ENCODE measurements around the gene SYT15.
A peak's percentile ranks its signal among the peaks of the same experiment; 100 is the strongest.

Gene SYT15

DNA sequence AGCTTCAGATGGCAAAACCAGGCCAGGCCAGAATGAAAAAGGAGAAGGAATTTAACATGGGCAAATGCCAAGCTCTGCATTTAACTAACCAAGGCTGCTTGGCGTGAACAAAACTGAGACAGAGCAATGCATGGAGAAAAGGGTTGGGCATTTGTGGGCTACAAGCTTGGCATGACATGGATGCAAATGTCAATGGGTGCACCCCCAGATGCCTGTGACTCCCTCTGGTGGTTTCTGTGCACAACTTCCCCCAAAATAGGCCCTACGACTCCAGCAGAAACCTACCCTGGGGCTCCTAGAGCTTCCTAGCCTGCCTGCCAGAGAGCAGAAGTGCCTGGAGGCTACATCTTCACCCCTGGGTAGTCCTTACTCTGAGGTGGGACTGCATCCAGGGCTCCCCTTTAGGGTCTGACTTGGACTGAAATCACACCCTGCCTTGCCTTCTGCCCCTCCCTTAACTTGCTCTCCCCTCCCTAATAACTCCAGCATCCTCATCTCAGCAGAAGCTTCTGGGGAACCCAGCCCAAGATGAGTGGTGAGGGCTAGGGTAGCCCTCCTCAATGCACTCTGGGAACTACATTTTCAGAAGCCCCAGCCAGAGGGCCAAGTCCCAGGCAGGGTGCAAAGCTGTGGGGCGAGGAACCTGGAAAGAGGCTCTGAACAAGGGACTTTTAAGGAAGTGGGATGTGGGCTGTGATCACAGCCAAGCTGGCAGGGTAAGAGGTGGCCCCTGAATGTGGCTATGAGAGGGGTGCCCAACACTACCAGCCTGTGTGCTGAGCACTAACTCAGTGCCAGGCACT, 33.7 kb upstream of the SYT15 start:
- peak in 2 of 5 experiments; percentile 0 to 47 for DNase-seq

DNA sequence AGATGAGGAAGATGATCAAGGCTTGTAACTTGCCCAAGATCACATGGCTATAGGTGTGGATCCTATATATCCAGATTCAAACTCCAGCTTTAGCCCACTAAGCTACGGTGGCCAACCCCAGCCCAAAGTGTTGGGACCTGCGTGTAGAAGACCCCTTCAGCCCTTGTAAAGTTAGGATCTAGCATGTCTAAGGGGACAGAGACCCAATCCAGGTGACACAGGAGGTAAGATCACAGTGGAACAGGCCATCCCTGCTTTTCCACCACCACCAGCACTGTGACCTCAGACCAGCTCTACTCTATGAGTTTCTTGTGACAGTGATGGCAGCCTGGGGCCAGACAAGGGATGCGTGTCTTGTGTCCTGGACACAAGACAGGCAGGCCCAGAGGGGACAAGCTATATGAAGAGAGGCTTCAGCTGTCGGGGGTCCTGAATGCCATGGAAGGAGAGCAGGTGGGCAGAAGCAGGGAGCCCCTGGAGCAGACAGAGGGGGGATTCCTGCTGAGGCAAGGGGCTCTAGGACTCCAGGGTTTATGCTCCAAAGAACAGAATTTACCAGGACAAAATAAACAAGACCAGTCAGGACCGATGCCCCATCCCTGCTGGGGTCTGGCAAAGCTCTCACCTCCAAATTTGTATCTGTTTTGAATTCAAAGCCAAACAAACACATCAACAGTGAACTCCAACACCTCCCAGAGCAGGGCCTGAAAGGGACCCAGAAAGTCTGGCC, 32.9 kb upstream of the SYT15 start:
- DNase-seq: no peak

DNA sequence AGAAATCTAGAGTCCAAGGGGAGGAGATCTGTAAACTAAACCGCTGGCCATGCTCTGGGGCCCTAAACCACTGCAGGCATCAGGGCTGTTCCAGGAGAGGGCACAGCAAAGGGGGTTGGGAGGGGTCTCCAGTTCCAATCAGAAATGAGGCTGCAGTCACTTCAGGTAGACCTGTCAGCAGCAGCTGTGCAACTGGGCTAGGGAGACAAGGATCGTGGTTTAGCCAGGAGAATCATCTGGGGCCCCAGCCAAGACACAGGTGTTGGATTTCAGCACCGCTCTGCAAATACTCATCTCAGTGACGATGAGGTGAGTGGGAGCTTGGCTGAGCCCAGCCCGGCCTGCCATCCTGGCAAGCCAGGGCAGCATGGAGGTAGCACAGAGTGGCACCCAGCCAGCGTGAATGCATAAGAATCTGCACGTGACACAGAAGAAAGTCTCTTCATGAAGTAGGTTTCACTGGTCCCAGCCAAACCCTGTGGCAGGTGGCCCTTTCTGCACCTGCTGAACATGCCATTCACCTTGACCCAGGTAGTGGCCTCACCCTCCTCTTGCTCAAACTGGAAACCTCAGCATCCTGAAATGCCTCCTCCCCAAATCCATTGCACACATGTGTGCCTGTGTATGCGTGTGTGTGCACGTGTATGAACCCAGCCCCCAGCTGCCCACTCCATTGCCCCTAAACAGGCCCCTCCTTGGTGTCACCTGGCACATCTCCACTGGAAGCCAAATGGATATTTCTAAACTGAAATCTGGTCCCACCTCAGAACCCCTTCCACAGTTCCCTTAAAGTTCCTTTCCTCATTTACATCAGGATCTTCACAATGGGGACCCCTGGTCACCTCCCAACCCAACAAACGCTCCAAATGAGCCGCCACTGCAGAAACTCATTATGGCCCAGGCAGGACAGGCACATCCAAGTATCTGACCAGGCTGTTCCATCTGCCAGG, 32.1 kb upstream of the SYT15 start:
- peak in 1 of 5 experiments; percentile 0 for DNase-seq

DNA sequence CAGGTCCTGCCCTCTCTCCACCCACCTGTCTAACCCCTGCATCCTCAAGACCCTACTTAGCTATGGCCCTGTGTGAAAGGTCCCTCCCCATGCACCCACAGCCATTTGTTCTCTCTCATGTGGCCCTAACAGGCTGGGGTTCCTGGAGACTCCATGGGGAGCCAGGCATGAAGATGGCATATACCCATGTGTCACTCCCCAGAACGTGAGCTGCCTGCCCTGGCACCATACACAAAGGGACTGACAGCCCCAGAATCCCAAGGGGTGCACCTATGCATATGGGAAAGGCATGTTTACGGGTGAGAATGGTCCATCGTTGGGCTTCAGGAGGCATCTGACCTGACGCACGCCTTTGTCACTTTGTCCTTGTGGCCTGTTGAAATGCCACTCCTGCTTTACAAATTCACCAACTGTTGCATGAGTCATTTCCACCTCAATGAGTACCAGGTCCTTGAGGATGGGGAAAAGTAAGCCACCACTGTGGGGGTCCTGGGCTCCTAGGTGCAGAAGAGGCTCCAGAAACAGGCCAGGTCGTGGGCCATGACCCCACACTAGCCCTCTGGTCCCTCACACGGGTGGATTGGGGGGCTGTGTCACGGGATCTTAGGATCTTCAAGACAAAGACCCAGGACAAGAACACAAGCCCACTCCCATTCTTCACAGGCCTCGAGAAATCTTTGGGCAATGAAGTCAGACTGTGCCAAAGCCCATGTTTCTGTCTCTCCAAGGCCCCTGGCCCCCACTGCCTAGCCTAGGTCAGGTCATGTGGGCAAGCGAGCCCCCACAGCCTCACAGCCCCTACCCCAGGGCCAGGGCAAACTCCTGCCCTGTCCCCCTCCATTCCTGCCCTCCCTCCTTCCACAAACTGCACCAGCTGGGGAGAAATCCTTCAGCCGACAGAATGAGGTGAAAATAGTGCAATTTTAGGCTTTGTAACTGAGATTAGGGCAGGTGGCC, 31.1 kb upstream of the SYT15 start:
- DNase-seq: no peak

DNA sequence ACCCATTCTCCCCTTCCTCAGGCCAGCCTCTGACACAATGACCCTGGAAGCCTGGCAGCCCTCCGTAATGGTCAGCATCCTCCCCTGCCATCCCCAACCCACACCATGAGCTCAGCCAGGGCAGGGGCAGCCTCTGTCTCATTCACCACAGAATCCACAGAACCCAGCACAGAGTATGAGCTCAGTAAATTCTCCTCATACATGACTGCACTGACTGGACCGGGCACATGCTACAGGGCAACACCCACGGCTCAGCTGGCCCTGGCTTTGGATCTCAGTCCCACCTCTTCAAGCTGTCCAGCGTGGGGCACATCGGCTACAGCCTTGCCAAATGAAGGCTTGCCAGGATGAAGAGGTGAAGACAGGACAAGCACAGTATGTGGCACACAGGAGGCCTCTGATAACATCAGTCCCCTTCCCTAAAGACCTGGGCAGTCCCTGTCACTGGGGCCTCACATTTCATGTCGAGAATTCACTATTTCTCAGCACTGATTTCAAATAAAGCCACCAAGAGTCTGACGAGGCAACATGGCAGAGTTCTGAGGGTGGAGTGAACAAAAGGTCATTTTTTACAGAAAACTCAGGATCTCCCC, 30.3 kb upstream of the SYT15 start:
- DNase-seq: no peak

DNA sequence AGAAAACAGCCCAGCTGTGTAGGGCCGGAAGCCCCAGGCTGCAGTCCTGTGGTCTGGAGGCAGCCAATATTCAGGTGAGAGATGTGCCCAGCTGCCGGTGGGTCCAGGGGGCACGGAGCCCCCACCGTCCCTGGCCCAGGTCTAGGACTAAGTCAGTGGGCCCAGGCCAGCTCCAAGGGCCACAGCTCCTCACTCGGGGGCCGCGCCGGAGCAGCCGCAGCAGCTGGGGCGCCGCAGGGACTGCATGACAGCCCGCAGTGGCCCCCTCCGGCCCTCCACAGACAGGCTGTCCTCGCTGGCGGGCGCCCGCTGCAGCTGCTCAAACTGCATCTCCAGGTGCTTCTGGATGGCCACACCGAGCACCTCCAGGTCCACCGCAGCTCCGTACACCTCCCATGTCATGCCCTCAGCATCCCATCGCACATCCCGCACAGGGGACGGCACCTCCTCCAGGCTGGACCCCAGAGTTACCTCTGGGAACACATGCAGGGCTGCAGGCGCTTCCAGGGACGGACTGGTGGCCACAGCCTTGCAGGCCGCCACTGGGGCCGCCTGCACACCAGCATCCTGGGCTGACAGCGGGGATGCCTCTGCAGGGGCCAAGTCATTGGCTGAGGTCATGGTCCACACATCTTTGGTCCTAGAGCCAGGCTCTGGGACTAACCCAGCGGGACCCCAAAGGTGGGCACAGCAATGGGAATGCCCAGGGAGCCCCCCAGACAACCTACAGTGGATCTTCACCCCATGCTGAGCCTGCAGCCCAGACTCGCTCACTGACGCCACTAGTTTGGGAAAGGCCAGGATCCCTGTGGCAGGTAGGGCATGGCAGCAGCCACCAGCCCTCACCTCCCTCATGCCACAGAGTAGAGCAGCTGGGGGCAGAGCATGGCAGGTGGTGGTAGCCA, 29.5 kb upstream of the SYT15 start:
- DNase-seq: no peak

DNA sequence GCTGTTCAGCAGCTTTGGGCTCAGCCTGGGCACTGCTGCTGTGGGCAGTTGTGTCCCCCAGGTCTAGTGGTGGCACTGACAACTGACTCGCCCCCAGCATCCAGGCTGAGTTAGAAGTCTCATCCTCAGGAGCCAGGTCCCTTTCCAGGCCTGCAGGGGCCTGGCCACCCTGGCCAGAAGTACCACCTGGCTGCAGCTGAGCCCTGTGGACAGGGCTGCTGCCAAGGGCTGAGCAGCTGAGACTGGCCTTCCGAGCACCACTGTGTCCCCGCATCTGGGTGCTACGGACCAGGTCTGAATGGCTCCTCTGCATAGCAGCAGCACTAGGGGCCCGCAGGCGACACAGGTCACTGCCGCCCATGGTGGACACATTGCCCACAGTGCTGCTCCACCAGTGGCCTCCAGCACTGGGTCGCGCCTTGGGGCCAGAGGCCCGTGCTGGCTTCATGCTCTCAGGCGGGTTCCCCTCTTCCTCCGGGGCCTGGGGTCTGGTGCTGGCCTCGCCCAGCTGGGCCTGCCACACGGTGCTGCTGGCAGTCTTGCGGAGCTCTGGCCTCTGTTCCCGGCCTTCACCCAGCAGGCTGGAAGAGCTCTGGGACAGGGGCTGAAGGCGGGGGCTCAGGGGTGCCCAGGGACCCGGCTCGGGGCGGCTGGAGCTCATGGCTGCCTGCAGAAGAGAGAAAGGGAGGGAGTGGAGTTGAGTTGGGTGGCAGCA, 28.7 kb upstream of the SYT15 start:
- DNase-seq: no peak

DNA sequence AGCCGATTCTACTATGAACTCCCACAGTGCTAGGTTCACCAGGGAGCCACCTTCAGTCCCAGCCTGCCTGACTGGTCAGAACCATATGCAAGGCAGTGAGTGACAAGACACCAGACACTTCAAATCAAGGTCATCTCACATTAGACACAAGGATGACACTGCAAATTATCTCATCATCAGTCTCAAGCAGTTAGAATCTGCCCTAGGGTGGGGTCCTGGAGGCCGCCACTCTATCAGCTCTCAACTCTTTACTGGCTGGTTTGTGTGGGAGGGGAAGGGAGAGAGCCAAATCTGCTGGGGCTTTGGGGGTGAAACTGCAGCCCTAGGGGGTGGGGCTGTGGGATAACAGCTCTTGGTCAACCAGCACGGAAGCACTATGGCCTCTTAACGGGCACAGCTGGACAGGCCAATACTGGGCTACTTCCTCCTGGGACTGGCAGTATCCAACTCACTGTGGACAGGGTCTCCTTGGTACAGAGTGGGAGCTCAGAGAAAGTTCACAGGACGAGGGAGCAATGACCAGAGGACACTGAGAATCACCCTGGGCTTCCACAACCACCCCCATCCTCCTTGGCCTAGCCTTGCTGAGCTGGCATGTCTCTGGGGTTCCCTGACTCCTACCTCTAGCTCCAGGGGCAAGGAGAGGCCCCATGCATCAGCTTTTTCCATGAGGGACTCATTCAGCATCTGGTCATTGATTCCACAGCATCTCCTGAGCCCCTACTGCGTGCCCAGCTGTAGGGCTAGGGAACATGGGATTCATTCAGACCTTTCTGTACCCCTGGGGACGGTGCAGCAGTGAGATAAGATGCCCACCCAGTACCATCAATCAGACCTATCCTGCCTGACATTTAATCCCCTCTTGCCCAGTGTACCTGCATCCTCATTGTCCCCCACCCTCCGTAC, 27.9 kb upstream of the SYT15 start:
- DNase-seq: no peak

DNA sequence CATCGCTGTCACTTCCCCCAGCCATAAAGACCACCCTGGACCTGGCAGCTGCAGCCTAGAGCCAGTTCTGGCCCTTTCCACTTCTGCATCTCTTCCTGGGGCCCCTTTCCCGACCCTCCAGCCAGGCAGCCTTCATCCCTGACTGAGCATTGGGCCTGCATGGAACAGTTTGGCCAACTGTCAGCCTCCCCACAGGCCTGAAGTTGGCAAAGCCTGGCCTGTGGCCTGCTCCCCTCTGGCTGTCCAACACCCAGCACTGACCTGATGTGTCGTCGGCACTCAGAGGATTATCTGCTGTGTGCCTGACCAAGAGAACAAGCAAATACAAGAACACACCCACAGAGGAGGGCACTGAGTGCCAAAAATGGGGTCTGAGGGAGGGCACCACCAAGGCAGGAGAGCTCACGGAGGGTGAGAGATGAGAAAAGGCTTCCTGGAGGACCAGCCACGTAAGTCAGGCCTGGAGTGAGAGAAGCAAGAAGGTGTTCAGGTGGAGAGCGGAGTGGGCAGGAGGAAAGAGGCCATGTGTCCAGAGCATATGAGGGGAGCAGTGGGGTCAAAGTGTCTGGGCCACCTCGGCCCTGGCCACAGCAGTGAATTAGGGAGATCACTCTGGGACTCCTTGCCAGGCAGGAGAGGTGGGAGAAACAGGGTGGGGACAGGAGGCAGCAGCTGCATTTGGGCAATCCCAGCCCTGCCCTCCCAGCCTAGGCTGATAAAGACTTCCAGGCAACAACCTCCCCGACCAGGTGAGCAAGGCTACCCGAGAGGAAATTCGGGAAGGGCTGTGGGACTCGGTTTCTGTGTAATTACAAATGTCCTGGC, 27.0 kb upstream of the SYT15 start:
- no peak for DNase-seq

DNA sequence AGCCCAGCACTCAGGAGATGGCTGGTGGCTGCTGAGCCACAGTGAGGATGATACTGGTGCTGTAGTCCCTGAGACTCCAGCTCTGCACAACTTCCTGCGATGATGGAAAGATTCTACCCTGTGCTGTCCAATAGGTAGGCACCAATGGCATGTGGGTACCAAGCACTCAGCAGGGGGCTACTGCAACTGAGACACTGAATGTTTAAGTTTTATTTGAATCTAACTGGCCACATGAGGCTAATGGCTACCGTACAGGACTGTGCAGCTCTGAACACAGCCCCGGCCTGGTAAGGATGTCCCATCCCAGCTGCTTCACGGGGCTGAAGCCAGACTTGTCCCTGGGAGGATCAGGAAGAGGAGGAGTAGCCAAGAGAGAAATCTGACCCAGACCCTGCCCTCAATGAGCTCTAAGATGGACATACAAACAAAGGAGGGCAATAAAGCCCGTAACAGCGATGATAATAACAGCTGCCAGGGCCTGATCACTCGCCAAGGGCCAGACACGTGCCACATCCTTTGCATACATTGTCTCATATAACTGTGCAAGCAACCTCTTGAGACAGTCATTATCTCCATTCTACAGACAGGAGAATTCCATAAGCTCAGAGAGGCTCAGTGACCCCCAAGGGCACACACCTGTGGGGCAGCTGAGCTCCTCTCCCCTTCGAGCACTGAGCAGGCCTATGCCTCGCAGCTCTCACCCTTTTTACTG, 26.2 kb upstream of the SYT15 start:
- DNase-seq: no peak

DNA sequence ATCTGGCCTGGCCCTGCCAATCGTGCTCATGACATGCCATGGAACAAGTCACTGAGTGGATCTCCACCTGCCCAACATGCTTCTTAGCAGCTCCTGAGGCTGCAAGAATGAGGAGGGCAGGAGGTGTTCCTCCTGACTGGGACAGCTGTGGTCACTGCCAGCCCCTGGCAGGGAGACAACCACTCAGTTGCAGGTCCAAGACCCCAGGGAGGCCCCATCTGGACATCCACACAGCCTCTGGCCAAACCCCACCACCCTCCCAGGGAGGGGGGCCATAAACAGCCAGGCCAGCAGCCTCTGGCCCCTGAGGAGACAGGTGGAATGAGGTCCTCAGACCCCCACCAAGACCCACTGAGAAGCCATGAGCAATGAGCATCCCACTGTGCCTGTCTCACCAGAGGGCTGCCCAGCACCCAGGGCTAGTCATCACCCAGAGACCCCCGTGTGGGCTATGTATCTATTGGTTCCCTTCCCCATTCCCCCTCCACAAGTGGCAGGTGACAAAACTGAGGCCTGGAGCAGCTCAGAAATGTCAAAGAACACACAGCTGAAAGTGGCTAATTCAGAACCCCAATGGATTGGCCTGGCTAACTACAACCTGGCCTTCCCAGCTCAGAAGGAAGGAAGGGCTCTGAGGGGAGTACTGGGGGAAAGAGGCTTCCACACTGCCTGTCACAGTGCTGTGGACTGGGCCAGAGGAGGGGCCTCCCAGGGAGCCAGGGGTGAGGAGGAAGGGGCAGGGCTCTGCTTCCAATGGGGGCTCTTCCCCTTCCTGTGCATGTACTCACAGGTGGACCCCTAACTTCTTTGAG, 25.5 kb upstream of the SYT15 start:
- no peak for DNase-seq

DNA sequence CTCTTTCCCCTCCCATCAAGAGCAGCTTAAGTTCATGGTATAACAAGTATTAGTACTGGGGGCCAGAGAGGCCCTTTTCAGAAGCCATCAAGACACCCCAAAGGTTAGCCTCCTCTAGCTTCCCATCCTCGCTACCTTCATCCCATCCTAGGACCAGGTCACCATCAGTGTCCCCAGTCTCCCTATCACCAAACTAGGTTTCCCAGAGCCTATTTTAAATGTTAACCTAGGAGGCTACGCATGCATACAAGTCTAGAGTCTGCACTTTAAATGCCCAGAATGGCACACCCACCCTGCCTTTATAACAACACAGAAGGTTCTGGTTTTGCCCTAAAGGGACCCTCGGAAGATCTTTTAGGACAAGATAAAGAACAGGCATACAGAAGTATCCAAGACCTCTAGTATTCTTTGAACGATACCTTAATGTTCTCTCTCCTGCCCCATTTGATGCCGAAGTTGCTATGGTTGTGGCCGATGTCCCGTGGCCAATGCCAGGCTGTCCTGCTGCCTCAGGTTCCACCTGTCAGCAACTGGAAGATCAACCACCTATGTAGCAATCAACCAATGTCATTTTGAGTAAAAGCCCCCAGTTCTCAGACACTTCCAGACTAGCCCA, 24.7 kb upstream of the SYT15 start:
- no peak for DNase-seq

DNA sequence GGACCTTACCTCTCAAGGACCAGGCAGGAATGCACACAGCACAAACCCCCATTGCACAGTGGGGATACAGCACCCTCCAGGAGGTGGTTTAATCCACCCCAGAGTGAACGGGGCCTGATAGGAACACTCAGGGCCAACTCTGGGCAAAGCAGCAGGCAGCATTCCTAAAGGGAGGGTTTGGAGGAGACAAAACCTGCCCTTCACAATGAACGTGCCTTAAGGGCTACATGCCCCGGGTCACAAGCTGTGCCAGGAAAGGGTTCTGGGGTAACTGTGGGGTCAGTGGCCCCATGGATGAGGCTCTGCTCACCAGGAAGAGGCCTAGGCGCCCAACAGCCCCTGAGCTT, 23.6 kb upstream of the SYT15 start:
- DNase-seq: no peak

DNA sequence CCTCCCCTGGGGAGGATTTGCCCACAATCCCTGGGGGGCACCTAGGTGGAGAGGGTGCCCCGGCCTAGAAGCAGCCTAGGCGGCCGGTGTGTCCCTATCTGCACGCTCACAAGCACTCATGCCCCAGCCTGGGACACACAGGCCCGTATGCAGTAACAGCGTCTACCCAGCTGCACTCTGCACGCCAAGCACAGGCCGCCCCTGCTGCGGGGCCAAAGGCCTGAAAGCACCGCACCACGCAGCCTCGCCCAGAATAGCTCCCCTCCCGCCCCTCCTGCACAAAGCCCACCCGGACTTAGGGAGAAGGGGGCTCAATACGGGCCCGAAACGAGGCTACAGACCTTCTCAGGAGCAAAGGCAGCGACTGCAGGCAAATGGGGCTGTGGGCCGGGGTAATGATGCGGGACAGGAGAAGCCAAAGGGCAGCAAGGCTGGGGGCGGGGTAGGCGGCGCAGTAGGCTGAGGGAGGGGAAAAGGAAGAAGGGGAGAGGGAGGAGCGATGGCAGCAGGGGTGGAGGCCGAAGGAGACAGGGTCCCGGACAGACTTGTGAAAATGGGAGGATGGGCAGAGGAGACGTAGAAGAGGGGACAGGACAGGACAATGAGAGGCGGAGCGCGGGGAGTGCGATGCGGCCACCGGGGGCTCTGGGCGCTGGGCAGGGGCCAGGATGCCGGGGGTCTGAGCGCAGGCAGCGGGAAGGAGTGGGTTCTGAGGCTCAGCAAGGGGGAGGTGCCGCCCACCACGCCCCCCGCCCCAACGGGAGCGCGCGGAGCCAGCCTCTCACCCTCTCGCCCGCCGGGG, 23.0 kb upstream of the SYT15 start:
- DNase-seq: no peak
